TTC549 (cell line): ENCODE results near the gene ANXA11.
"Not testable (repeated sequence)": the region's sequence is repeated elsewhere in the genome, so short reads cannot be mapped to it uniquely, and the experiment has no call there.

Source experiments
- FAIRE-seq: peaks from 2 replicates; lab custom pipeline; 2012; peaks lifted over from hg19 to GRCh38; lab: Jason Lieb, UNC

Gene ANXA11

DNA sequence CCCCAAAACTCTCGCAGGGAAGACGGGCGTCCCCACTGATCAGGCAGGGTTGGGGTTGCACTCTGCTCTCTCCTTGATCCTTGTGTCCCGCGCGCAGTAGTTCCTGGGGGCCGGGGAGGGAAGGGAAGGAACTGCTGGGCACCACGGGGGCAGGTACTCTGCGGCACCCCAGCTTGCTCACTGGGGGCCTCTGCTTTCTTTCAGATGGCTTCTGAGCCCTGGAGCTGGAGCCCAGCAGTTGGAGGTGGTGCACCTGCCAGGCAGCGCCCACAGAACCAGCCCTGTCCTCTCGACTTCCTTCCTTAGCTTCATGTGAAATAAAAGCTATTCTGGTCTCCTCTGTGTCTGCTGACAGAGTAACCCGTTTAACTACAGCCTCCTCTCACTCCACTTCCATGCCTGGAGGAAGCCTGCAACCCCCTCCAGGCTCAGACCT, 60.6 kb downstream of the ANXA11 start:
- FAIRE-seq = no peak

DNA sequence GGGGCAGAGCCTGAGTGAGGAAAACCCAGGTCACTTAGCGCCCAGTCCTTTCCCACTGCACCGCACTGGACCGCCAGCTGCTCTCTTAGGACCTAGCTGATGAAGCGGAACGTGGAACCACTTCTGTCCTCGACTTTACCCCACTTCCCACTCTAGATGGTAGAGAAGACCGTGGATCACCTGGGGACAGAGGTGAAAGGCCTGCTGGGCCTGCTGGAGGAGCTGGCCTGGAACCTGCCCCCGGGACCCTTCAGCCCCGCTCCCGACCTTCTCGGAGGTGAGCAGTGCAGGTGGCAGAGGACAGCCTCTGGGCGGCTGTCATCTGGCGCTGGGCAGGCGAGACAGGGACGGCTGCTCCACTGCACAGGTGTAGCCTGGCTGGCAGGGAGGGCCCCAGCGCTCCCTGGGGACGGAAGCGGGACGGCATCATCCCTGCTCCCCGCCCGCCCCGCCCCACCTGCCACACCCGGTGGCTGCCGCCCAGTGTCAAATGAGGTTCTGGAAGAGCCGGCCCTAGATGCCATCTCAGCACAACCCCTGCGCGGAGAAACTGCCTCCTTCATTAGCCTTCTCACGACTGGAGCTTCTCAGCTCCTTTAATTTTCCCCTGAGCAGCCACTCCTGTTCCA, 61.2 kb downstream of the ANXA11 start:
- FAIRE-seq = no peak

DNA sequence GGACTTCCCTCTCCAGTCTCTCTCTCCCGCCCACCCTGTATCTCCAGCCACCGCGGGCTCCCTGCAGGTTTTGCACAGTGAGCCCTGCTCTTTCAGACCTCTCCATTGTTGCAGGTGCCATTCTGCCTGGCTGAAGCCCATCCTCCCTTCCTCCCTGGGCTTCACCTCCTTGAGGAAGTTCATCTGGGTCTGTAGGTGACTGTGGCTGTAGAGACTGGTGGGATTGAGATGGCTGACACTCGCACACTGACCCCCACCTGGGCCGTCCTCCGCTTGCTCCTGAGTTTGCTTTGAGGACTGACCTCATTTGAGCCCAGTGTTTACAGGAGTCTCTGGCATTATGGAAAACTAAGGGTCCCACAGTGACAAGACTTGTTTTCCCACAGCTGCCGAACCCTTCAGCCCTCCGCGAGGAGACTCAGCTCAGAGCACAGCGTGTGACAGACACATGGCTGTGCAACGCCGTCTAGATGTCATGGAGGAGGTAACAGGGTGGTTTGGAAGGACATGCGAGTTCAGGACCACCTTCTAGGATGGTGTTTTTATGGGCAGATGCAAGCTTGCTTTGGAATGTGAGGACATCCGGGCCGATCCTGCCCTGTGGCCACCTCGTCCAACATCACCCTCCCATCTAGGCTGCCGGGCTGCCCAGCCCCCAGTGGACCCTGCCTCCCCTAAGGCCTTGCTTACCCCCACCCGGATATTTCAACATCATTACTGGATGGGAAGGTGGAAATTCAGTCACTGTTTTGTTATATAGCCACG, 63.5 kb downstream of the ANXA11 start:
- no peak for FAIRE-seq

DNA sequence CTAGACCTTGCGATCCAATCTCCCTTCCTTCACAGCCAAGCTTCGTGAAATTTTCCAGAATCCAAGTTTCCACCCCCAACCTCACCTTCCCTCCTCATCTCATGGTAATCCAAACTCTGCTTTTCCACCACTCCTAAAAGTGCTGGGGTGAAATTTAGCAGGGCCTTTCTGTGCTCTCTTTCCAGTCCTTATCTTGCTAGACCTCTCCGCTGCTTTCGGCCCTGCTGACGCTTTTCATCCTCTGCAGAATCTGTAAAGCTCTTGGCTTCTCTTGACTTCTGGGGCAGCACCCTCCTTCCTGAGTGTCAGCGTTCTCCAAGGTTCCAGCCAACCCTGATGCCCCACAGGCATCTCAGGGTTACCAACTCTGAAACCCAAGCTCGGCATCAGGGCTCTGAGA, 65.1 kb downstream of the ANXA11 start:
- FAIRE-seq = no peak

DNA sequence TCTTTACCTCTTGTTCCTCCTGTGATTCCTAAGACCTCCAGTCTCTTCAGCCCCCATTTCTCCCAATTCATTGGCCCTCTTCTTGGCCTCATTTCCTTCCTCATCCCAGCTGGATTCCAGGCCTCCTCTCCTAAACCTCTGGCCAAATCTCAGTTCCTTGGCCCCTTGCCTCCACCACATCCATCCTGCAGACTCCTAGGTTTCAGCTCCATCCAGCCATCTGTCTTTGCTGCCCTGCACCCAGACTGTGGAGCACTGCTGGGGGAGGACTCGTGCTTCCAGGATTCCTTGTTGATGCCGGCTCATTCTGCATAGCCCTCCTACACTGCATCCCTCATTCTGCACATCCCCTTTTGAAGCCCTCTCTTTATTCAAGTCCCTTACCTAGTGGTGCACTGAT, 66.1 kb downstream of the ANXA11 start:
- no peak for FAIRE-seq

DNA sequence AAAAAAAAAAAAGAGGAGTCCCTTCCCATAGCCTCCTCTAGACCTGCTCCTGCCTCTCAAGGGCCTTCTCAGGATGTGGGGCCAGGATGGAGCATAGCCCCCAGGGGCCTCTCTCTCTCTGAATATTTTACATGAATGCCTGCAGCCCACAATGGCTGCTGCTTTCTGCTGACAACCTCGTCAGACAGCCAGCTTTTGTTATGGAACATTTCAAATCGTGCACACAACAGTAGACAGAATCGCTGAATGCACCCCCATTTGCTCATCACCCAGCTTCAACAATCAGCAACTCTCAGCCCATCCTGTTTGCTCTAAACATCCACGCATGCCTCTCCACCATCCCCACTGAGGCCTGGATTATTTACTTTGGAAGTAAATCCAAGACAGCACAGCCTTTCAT, 67.4 kb downstream of the ANXA11 start:
- FAIRE-seq = no peak

DNA sequence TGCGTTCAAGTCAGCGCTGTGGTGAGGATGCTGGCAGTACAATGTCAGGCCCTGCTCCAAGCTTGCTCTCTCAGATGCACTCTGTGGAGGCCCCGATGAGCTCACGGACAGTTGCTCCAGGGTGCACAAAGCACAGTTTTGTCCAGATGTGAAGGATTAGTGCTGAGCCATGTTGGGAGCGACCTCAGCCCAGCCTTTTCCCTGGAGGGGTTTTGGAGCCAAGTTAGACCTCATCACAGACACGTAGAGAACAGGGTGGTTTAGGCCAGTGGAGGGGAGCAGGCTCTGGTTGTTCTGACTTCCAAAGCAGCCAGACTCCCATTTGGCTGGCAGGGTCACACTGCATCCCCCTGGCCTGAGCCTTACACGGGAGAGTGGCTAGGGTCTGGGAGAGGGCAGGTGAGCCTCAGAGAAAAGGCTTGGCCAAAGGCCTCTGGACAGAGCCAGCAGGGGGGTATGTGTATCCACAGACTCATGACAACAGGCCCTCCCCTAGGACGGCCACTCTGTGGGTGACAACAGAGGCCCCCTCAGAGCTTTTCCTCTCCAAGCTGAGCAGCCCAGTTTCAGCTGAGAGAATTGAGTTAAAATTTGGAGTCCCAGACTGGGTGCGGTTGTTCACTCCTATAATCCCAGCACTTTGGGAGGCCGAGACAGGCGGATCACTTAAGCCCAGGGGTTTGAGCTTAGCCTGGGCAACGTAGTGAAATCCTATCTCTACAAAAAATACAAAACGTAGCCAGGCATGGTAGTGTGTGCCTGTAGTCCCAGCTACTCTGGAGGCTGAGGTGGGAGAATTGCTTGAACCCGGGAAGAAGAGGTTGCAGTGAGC, 68.1 kb downstream of the ANXA11 start:
- no peak for FAIRE-seq

DNA sequence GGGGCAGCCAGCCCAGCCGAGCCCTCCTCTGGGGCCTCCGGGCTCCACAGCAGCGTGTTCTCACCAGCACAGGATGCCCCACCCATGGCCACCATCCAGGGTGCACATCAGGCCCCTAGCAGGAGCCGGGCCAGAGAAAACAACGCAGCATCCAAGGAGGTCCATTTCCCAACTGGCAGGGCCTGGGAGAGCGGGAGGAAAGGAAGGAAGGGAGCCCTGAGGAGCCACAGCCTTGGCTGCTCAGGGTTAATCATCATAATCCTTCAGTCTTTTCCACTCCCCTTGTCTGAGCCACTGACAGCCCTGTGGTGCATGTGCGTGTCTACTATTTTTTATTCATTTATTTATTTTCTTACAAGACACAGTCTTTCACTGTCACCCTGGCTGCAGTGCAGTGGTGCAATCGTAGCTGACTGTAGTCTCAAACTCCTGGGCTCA, 69.2 kb downstream of the ANXA11 start:
- no peak for FAIRE-seq

DNA sequence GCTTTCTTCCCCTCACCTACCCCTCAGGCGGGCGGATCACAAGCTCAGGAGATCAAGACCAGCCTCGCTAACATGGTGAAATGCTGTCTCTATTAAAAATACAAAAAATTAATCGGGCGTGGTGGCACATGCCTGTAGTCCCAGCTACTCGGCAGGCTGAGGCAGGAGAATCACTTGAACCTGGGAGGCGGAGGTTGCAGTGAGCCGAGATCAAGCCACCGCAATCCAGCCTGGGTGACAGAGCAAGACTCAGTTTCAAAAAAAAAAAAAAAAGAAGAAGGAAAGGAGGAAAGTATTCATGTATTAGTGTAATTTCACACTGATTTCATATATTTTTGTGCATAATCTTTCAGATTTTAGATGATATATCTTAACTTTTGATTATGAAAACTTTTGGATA, 71.7 kb downstream of the ANXA11 start:
- not testable (repeated sequence) for FAIRE-seq

DNA sequence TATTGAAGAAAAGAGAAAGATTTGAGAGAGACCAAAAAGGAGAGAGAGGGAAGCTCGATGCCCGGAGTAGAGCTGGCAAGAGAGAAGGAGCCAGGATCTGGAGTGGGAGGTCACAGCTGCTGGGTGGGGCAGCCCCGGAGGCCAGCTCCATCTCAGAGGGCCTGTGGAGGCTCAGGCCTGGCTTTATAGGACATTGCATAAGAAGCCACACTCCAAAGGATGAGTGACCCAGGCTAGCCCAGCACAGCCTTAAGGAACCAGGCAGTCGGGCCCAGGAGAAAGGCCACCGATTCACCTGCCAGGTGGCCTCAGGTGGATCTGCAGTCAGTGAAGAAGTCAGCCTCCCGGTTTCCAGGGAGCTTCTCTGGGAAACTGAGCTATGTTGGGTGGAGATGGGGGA, 72.1 kb downstream of the ANXA11 start:
- FAIRE-seq = no peak

DNA sequence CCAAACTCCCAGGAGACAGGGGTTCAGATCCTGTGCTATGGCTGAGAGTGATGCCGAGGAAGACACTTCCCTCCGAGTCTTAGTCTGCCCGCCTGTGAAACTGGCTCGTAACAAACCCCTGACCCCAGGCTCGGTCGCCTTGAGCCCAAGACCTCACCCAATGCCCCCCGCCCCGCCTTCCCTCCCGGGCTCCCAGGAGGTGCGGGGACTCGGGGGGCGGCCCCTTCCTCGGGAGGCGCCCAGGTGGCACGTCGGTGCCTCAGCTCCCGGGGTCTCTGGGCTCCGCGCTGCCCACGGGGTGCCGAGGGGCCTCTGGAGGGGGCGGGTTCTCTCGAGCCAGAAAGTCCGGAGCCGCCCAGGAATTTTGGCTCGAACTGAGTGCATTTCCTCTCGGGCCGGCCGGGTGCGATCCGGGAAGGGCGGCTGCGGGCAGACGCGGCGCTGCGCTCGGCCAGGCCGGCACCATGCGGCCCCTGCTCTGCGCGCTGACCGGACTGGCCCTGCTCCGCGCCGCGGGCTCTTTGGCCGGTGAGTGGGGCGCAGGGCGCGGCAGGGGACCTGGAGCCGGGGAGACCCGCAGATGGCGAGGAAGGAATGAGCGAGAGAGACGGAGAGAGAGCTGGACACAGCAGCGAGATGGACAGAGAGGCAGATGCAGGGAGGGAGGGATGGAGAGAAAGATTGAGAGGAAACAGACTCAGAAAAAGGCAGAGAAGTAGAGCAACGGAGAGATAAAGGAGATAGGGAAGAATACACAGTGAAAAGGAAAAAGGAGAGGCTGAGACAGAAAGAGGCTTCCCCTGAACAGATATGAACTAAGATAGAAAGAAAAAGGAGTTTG, 72.8 kb downstream of the ANXA11 start, which contains the start of gene PLAC9:
Gene PLAC9, plus strand, starts transcription at position 432 of the 841 bp plus-strand sequence. Its CDS starts 33 bp downstream, at position 465.
- no peak for FAIRE-seq

DNA sequence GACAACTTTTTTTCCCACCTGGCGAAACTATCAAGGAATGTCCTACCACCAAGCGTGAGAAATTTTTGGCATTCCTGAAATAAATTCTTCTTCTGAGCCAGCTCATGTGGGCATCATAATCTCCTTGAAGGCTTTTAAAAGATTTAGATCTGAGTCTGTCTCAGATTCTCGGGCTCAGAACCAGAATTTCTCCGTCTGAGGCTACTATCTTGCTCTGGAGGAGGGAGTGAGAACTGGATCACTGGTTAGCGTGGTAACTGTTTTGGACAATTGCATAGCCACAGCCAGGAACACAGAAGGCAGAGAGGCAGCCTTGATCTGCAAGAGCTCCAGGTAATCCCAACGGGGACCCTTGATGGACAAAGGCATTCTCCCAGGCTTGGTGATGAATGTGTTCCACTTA, 73.8 kb downstream of the ANXA11 start:
- FAIRE-seq = no peak

DNA sequence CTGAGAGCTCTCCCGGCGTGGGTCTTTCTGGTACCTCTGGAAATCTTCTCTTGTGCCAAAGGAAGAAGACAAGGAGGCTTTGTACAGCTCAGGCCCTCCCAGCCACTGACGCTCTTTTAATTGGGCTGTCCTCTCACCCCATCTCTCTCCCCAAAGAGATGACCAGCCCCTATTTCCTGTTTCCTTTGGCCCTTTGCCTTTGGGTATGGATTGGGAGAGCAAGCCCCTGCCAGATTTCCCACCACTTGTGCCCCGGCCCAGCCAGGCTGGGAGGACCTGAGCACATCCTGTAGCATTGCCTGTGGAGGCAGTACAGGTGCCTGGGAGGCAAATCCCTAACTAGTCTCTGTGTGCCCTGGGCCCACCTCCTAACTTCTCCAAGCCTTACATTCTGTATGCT, 78.5 kb downstream of the ANXA11 start:
- FAIRE-seq = no peak

DNA sequence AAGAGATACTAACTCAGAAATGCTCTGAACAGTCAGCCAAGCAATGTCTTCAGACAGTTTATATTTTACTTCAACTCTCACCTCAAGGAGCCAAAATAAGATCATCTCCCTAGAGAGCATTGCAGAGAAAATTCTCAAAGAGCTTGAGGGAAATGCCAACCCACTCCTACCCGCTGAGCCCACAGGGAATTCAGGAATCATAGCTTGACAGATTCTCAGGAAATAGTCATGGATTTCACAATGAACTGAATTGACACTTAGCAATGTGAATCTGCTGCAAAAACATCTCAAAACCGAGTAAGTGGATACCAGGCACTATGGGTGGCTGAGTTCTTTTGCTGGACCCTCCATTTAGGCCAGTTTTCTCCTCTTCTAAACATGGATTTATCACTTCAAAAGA, 82.6 kb downstream of the ANXA11 start:
- no peak for FAIRE-seq

DNA sequence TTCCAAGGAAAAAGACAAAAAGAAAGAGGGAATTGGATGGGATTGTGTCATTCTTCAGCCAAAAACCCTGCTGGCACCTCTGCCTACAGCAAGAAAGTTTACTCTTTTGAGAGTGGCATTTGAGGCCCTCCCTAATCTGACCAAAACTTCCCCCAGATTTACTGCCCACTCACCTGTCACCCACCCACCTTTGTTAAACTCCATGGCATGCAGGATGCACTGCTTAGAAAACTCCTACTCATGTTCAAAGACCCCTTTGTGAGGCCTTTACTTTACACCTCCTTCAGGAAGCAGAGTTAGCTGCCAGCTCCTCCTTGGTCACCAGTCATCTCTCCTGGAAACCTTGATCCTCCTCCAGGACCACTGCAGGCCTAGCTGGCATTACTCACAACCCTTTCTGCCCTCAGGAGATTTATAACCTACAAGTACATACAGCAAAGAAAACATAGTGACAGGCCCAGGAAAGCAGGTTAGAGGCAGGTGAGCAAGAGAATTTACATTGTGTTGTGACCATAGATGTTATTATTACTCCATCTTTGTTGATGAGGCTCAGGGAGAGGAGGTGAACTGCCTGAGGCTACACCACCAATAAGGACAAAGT, 83.1 kb downstream of the ANXA11 start:
- no peak for FAIRE-seq

DNA sequence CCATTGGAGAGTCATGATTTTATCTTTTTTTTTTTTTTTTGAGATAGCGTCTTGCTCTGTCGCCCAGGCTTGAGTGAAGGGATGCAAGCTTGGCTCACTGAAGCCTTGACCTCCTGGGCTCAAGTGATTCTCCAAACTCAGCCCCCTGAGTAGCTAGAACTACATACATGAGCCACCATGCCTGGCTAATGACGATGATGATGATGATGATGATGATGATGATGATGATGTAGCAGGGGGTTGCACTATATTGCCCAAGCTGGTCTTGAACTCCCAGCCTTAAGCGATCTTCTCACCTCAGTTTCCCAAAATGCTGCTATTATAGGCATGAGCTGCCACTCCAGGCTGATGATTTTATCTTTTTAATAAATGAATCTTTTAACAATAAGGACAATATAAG, 86.7 kb downstream of the ANXA11 start:
- no peak for FAIRE-seq

DNA sequence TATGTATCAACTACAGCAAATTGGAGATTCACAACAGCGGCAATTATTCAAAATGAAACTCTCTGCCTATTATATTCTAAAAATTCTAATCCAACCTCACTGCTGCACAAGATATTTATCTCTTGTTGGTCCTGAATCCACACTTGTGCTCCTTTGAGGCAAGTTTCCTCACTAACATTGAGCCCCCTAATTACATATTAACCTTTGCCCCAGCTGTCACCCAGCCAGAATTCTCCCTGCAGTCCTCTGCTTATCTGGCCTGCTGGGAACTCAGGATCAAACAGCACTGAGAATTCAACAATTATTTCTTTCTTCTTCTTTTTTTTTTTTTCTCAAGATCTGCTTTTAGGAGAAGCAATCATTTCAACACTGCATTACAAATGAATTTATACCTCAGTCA, 94.4 kb downstream of the ANXA11 start:
- no peak for FAIRE-seq

DNA sequence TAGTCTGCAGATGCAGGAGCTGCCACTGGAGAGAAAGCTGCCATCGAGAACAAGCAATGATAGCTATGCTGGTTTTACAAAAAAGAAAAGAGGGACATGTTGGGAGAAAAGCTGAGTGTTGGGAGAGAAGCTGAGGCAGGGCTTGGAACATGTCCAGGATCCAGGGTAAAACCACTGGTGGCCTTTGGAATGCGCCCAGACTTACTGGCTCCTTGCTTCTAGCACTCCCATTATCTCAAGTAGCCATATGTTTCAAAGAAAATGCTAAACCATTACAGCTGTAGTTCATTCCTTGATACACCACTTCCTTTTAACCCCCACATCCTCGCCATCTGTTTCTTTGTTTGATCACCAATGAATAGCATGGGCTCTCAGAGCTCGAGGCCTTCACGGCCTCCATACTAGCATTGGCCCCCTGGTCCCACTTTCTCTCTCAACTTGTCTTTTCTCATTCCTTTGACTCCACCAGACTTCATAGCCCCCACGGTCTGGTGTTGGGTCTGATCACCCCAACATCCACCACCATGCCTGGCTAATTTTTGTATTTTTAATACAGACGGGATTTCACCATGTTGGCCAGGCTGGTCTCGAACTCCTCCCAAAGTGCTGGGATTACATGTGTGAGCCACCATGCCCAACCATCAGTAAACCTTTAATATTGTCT, 96.6 kb downstream of the ANXA11 start:
- FAIRE-seq = no peak

DNA sequence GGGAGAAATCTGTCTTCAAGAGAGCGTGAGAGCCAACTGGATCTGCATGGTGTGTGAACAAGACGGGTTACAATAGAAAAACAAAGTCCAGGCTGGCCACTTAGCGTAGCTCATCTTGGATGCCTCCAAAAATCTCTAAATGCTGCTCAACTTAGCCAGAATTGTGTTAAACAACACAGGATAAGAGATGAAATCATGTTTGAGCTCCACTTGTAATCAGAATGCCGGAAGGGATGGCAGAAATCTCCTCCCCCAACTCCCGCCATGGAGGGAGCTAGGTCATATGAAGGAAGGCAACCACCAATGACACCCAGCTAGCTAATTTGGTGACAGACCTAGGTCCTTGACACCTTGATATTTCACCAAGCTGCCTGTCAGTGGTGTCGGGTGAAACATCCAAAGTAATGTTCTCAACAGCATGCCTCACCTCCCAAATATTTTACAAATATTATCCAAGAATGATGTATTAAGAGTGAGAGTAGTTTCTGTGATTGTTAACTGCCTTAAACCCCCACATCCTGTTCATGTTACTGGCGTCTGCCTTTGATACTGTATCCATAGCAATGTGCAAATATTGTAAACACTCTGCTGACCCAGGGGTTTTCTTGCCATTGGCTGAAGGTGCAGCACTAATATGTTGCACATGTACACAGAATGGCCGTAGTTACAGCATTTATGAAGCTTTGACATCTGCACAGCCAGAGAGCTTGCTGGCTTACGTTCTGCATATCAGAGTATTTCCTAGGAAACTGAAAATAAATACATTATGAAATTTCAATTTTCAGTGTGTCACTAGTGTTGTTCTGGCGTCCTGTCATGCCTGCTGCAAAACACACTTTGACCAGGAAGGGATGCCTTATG, 101.0 kb downstream of the ANXA11 start:
- FAIRE-seq = no peak
